Body of pancreas (tissue), 4 donors: ENCODE data around the gene CCDC80.

Source experiments
- POLR2A ChIP-seq, 3 donors: fragments of 450-650 bp; IDR thresholded peaks; one replicate each; pipeline ENCODE4 v1.6.1; 2016; ENCODE audit warnings: antibody characterized with exemption in 3 of 3, mild to moderate bottlenecking in 2 of 3
- TF ChIP-seq, protein P1 (sequence below), 7 experiments: fragments of 450-650 bp in 4 of 7; fragments of 200-600 bp in 3 of 7; sonication (generic) in 3 of 7; IDR thresholded peaks; one replicate each; pipeline ENCODE4 v1.5.1; 2016 to 2019; ENCODE audit warnings: antibody characterized with exemption in 7 of 7

DNA sequence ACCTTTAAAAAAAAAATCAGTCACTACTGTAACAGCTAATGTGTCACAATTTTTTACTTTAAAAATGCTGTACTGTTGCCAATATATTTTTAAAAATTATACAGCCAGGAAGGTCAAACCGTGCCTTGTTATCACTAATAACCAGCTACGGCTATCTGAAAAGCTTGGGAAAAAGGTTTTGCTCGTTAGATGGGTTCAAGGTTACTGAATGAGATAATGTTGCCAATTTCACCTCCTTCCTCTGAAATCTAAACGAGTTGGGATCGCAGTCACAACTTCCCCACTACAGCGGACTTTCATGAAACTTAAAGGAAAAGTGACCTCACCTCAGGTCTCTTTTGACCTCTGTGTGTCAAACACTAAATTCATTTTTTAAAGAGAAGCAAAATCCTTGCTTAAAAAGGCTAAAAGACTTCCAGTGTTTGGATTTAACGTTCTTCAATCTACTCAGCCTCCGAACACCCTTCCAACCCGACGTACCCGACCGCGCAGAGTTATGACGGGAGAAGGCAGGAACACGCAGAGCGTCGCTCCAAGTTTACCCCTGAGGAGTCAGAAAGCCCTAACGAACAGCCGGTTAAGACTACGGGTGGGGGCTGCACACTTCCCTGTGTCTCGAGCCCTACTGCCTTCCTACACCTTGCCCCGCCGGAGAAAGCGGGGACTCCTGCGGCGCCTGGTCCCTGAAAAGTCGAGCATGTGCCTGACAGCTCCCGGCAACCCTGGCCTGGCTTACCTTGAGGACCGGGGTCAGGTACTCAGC is 80.0 kb downstream of the CCDC80 start:
- TF ChIP-seq, protein P1, sequence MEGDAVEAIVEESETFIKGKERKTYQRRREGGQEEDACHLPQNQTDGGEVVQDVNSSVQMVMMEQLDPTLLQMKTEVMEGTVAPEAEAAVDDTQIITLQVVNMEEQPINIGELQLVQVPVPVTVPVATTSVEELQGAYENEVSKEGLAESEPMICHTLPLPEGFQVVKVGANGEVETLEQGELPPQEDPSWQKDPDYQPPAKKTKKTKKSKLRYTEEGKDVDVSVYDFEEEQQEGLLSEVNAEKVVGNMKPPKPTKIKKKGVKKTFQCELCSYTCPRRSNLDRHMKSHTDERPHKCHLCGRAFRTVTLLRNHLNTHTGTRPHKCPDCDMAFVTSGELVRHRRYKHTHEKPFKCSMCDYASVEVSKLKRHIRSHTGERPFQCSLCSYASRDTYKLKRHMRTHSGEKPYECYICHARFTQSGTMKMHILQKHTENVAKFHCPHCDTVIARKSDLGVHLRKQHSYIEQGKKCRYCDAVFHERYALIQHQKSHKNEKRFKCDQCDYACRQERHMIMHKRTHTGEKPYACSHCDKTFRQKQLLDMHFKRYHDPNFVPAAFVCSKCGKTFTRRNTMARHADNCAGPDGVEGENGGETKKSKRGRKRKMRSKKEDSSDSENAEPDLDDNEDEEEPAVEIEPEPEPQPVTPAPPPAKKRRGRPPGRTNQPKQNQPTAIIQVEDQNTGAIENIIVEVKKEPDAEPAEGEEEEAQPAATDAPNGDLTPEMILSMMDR (IDR thresholded peaks at IDR 0.05) = no peak
- TF ChIP-seq POLR2A (IDR thresholded peaks at IDR 0.05) = no peak
